ENCODE results near the gene BAIAP2. TPM values are rescaled to one million over a fixed set of nuclear protein-coding genes. Genes with fewer than 3 reads are reported as not detected.

Gene BAIAP2
- total RNA-seq, 1 donor from 2014 or later: 48.9 TPM

- peaks cover 11% of the 10 kb centered on the region for H3K4me1 Mint-ChIP-seq
These were observed 127.5 kb downstream of the BAIAP2 start for GRCh38 chr17:81162491-81162890.

GRCh38 chr17:81163051-81163695 is 128.2 kb downstream of the BAIAP2 start:
- Mint-ChIP-seq H3K27ac (no peak overlapping the region), H3K4me1 (peaks cover 11% of the 10 kb centered on the region), H3K36me3 (no peaks in the 10 kb centered on the region), H3K27me3 (ENCODE audit: low read depth) (no peaks in the 10 kb centered on the region), H3K9me3 (no peaks in the 10 kb centered on the region), H3K4me3 (no peak overlapping the region)
- TF ChIP-seq CTCF (IDR thresholded peaks at IDR 0.05; ENCODE audit: unreplicated experiment): no peak
- no peak for DNase-seq (ENCODE audit: low spot score in 2 of 2, unreplicated experiment in 2 of 2)

More at GRCh38 chr17:81162491-81162890, 127.5 kb downstream of the BAIAP2 start:
- H3K27ac Mint-ChIP-seq: no peak overlapping the region
- H3K36me3 Mint-ChIP-seq: no peaks in the 10 kb centered on the region
- no peak for TF ChIP-seq CTCF (IDR thresholded peaks at IDR 0.05; ENCODE audit: unreplicated experiment)
- no peaks in the 10 kb centered on the region for H3K27me3 Mint-ChIP-seq (ENCODE audit: low read depth)
- H3K9me3 Mint-ChIP-seq: no peaks in the 10 kb centered on the region
- H3K4me3 Mint-ChIP-seq: no peak overlapping the region
- no peak for DNase-seq (ENCODE audit: low spot score in 2 of 2, unreplicated experiment in 2 of 2)

GRCh38 chr17:81163703-81164370 is 128.9 kb downstream of the BAIAP2 start:
- peaks cover 11% of the 10 kb centered on the region for H3K4me1 Mint-ChIP-seq
- DNase-seq (ENCODE audit: low spot score in 2 of 2, unreplicated experiment in 2 of 2): no peak
- H3K27me3 Mint-ChIP-seq (ENCODE audit: low read depth): no peaks in the 10 kb centered on the region
- H3K36me3 Mint-ChIP-seq: no peaks in the 10 kb centered on the region
- no peak overlapping the region for H3K27ac Mint-ChIP-seq
- no peak for TF ChIP-seq CTCF (IDR thresholded peaks at IDR 0.05; ENCODE audit: unreplicated experiment)
- no peaks in the 10 kb centered on the region for H3K9me3 Mint-ChIP-seq
- H3K4me3 Mint-ChIP-seq: peak overlapping the region; percentile 66

GRCh38 chr17:81164371-81165245 is 129.7 kb downstream of the BAIAP2 start:
- H3K27ac Mint-ChIP-seq: peak overlapping the region; percentile 43
- no peak for DNase-seq (ENCODE audit: low spot score in 2 of 2, unreplicated experiment in 2 of 2)
- no peak for TF ChIP-seq CTCF (IDR thresholded peaks at IDR 0.05; ENCODE audit: unreplicated experiment)
- no peaks in the 10 kb centered on the region for H3K27me3 Mint-ChIP-seq (ENCODE audit: low read depth)
- H3K36me3 Mint-ChIP-seq: no peaks in the 10 kb centered on the region
- H3K4me3 Mint-ChIP-seq: peak overlapping the region; percentile 66
- no peaks in the 10 kb centered on the region for H3K9me3 Mint-ChIP-seq
- H3K4me1 Mint-ChIP-seq: peaks cover 11% of the 10 kb centered on the region

- TF ChIP-seq CTCF (IDR thresholded peaks at IDR 0.05; ENCODE audit: unreplicated experiment): no peak
- Mint-ChIP-seq H3K27me3 (ENCODE audit: low read depth) (no peaks in the 10 kb centered on the region), H3K4me1 (peaks cover 11% of the 10 kb centered on the region), H3K36me3 (no peaks in the 10 kb centered on the region), H3K27ac (peak within 1 kb of the TSS; percentile 43), H3K9me3 (no peaks in the 10 kb centered on the region), H3K4me3 (peak within 1 kb of the TSS; percentile 66)
- DNase-seq (ENCODE audit: low spot score in 2 of 2, unreplicated experiment in 2 of 2): peak; percentile 21 to 55
These were observed 130.5 kb downstream of the BAIAP2 start, which contains the start of gene PVALEF for GRCh38 chr17:81165246-81166032. Gene PVALEF (plus strand): TSS chr17:81165507. CDS start chr17:81181227, 15,720 bp downstream.
